ENCODE measurements around the gene PRR16.

PRR16 gene

DNA sequence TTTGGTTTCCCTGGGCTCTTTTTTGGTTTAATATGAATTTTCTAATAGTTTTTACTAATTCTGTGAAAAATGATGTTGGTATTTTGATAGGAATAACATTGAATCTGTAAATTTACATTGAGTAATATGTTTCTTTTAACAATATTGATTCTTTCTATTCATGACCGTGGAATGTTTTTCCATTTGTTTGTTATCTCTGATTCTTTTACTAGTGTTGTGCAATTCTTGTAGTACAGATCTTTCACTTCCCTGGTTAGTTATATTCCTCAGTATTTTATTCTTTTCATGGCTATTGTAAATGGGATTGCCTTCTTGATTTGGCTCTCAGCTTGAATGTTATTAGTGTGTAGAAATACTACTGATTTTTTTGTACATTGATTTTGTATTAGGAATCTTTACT lies 137.9 kb downstream of the PRR16 start:
- no peak for DNase-seq (ENCODE audit: low spot score)
- H3K36me3 Mint-ChIP-seq (ENCODE audit: low read depth): no peaks in the 10 kb centered on the region
- H3K27me3 Mint-ChIP-seq (ENCODE audit: low read depth): no peaks in the 10 kb centered on the region
- H3K4me1 Mint-ChIP-seq (ENCODE audit: low read depth): no peaks in the 10 kb centered on the region
- H3K4me3 Mint-ChIP-seq: no peak overlapping the region
- H3K9me3 Mint-ChIP-seq: peaks cover 9% of the 10 kb centered on the region
- H3K27ac Mint-ChIP-seq: no peak overlapping the region

- Mint-ChIP-seq H3K36me3 (ENCODE audit: low read depth) (no peaks in the 10 kb centered on the region), H3K27me3 (ENCODE audit: low read depth) (no peaks in the 10 kb centered on the region), H3K4me3 (no peak overlapping the region), H3K4me1 (ENCODE audit: low read depth) (no peaks in the 10 kb centered on the region), H3K27ac (no peak overlapping the region), H3K9me3 (peaks cover 9% of the 10 kb centered on the region)
- no peak for DNase-seq (ENCODE audit: low spot score)
Observed at GRCh38 chr5:120604884-120605283, 140.8 kb downstream of the PRR16 start.

DNA sequence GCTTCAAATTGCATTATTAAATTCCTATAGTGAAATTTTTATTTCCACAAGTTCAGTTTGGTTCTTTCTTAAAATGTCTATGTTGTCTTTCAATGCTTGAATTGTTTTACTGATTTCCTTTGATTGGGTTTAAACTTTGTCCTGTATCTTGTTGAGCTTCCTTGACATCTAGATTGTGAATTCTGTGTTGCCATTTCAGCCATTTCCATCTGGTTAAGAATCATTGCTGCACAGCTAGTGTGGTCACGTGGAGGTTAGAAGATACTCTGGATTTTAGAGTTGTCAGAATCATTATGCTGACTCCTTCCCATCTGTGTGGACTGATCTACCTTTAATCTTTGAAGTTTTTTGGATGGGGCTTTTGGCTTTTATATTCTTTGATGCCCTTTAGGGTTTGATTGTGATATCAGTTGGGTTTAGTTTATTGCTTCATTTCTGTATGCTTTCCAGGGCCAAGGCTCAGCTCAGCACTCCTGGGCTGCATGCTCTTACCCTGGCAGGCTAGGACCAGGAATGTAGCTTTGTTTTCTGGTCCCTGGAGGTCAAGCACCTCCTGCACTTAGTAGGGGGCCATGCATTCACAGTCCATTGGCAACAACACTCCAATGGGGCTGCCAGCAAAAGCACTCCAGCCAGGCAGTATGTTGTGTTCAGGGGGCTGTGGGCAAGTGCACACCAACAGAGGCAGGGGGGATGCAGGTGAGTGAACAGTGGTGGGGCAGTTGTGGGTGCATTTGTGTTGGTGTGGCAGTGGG lies 141.4 kb downstream of the PRR16 start:
- Mint-ChIP-seq H3K4me3 (no peak overlapping the region), H3K27me3 (ENCODE audit: low read depth) (no peaks in the 10 kb centered on the region), H3K4me1 (ENCODE audit: low read depth) (no peaks in the 10 kb centered on the region), H3K27ac (no peak overlapping the region), H3K9me3 (peaks cover 9% of the 10 kb centered on the region), H3K36me3 (ENCODE audit: low read depth) (no peaks in the 10 kb centered on the region)
- DNase-seq (ENCODE audit: low spot score): no peak

GRCh38 chr5:120609570-120609969 lies 145.5 kb downstream of the PRR16 start:
- no peak overlapping the region for H3K27ac Mint-ChIP-seq
- no peaks in the 10 kb centered on the region for H3K27me3 Mint-ChIP-seq (ENCODE audit: low read depth)
- no peaks in the 10 kb centered on the region for H3K36me3 Mint-ChIP-seq (ENCODE audit: low read depth)
- no peaks in the 10 kb centered on the region for H3K4me1 Mint-ChIP-seq (ENCODE audit: low read depth)
- H3K4me3 Mint-ChIP-seq: no peak overlapping the region
- DNase-seq (ENCODE audit: low spot score): no peak
- H3K9me3 Mint-ChIP-seq: no peaks in the 10 kb centered on the region

GRCh38 chr5:120610145-120610544 lies 146.0 kb downstream of the PRR16 start:
- Mint-ChIP-seq H3K27me3 (ENCODE audit: low read depth) (no peaks in the 10 kb centered on the region), H3K4me3 (no peak overlapping the region), H3K9me3 (no peaks in the 10 kb centered on the region), H3K4me1 (ENCODE audit: low read depth) (no peaks in the 10 kb centered on the region), H3K36me3 (ENCODE audit: low read depth) (no peaks in the 10 kb centered on the region), H3K27ac (no peak overlapping the region)
- no peak for DNase-seq (ENCODE audit: low spot score)

GRCh38 chr5:120613729-120614128 lies 149.6 kb downstream of the PRR16 start:
- DNase-seq (ENCODE audit: low spot score): no peak

GRCh38 chr5:120614531-120615180 lies 150.6 kb downstream of the PRR16 start:
- no peaks in the 10 kb centered on the region for H3K27me3 Mint-ChIP-seq (ENCODE audit: low read depth)
- no peak overlapping the region for H3K27ac Mint-ChIP-seq
- no peaks in the 10 kb centered on the region for H3K9me3 Mint-ChIP-seq
- H3K36me3 Mint-ChIP-seq (ENCODE audit: low read depth): no peaks in the 10 kb centered on the region
- DNase-seq (ENCODE audit: low spot score): no peak
- no peak overlapping the region for H3K4me3 Mint-ChIP-seq
- no peaks in the 10 kb centered on the region for H3K4me1 Mint-ChIP-seq (ENCODE audit: low read depth)

More at GRCh38 chr5:120613729-120614128, 149.6 kb downstream of the PRR16 start:
- H3K27me3 Mint-ChIP-seq (ENCODE audit: low read depth): no peaks in the 10 kb centered on the region
- no peak overlapping the region for H3K4me3 Mint-ChIP-seq
- no peaks in the 10 kb centered on the region for H3K4me1 Mint-ChIP-seq (ENCODE audit: low read depth)
- H3K36me3 Mint-ChIP-seq (ENCODE audit: low read depth): no peaks in the 10 kb centered on the region
- no peaks in the 10 kb centered on the region for H3K9me3 Mint-ChIP-seq
- no peak overlapping the region for H3K27ac Mint-ChIP-seq

DNA sequence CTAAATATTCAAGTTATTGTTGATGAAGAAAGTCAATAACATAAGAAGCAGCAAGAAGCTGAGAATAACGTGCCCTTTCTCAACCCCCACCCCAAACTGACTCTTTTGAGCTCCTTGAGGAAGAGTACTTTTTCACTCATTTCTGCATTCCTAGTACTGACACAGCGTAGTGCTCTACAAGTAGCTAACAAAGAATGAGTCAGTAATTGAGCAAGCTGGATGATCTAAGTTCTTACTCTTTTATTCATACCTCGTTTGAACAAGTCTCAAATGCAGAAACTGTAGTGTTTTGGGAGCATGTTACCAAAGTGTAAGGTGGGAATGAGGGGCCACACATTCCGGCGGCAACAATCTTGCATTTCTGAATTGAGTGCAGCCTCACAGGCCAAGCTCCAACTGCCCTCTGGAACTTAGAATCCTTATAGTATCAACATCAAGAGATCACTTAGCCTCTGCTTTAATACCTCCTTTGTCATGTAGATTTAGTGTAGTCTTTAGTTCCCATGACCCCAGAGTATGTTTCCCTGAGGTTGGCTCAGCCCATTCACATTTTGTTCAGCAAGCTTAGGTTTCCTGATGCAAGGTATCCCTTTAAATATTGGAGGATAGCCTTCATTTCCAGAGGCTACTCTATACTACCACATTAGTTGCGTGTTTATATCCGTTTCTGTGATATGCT lies 152.0 kb downstream of the PRR16 start:
- Mint-ChIP-seq H3K4me3 (no peak overlapping the region), H3K27ac (no peak overlapping the region), H3K27me3 (ENCODE audit: low read depth) (no peaks in the 10 kb centered on the region), H3K9me3 (no peaks in the 10 kb centered on the region), H3K36me3 (ENCODE audit: low read depth) (no peaks in the 10 kb centered on the region), H3K4me1 (ENCODE audit: low read depth) (no peaks in the 10 kb centered on the region)
- no peak for DNase-seq (ENCODE audit: low spot score)

- no peak for DNase-seq (ENCODE audit: low spot score)
- Mint-ChIP-seq H3K36me3 (ENCODE audit: low read depth) (no peaks in the 10 kb centered on the region), H3K27me3 (ENCODE audit: low read depth) (no peaks in the 10 kb centered on the region), H3K4me3 (no peak overlapping the region), H3K27ac (no peak overlapping the region), H3K4me1 (ENCODE audit: low read depth) (peaks cover 2% of the 10 kb centered on the region), H3K9me3 (peaks cover 4% of the 10 kb centered on the region)
Observed at GRCh38 chr5:120621339-120621738, 157.2 kb downstream of the PRR16 start.

DNA sequence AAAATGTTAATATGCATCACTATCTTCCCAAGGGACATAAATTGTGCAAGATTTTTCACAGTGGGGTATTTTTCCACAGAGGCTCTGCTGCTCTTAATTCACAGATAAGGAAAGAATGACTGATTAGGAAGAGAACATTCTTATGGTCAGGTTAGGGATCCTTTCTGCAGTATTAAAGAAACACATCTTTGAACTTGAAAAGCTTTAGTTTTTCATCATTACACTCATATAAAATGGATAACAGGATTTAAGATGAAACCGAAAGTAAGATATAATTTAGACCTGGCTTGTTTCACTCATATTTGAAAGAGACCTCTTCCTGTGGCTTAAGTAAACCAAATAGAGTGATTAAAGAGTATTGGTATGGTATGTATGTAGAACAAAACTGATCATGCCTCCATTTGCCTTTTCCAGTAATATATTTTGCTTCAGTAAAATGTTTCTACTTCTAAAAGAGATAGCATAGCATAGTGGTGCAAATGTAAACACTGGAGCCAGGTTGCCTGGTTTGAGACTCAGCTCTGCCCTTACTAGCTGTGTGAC lies 160.0 kb downstream of the PRR16 start:
- H3K36me3 Mint-ChIP-seq (ENCODE audit: low read depth): no peaks in the 10 kb centered on the region
- no peak overlapping the region for H3K4me3 Mint-ChIP-seq
- no peaks in the 10 kb centered on the region for H3K27me3 Mint-ChIP-seq (ENCODE audit: low read depth)
- no peak overlapping the region for H3K27ac Mint-ChIP-seq
- DNase-seq (ENCODE audit: low spot score): no peak
- H3K9me3 Mint-ChIP-seq: peaks cover 4% of the 10 kb centered on the region
- peaks cover 2% of the 10 kb centered on the region for H3K4me1 Mint-ChIP-seq (ENCODE audit: low read depth)

DNA sequence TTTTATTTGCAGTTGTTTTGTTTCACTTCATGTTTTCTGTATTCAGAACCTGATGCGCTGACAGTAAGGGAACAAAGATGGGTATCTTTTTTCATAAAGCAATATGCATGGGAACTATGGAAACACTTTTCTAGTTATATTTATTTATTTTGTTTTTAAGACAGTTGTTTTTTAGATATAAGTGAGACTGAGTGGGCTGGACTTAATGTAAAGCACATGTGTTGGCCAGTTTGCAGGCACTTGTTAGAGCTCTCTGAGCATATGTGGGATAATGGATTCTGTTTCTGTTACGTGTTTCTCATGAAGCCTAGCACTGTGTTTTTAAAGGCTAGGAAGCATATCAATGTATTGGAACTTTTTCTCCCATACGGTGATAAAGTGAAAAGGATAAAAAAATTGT lies 164.1 kb downstream of the PRR16 start:
- Mint-ChIP-seq H3K36me3 (ENCODE audit: low read depth) (no peaks in the 10 kb centered on the region), H3K4me3 (no peak overlapping the region), H3K27me3 (ENCODE audit: low read depth) (no peaks in the 10 kb centered on the region), H3K4me1 (ENCODE audit: low read depth) (peaks cover 2% of the 10 kb centered on the region), H3K9me3 (peaks cover 4% of the 10 kb centered on the region), H3K27ac (no peak overlapping the region)
- DNase-seq (ENCODE audit: low spot score): no peak

DNA sequence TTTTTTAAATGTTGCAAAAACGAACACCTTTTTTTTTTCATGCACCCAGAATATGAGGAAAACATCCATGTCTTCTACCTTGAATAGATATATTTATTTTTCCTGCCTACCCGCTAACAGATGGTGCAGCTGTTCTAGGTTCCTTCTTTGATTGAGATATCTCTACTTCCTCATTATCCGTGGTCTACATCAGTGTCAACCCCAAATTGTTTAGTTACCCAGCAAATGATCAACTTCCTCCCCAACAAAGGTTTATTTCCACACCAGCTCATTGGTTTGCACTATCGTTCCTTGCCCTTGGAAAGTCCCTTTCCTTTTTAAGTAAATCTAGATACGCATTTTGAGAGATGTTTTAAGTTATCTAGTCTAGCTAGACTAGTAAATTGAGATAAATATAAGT lies 166.4 kb downstream of the PRR16 start:
- H3K27me3 Mint-ChIP-seq (ENCODE audit: low read depth): no peaks in the 10 kb centered on the region
- H3K27ac Mint-ChIP-seq: no peak overlapping the region
- H3K9me3 Mint-ChIP-seq: no peaks in the 10 kb centered on the region

DNA sequence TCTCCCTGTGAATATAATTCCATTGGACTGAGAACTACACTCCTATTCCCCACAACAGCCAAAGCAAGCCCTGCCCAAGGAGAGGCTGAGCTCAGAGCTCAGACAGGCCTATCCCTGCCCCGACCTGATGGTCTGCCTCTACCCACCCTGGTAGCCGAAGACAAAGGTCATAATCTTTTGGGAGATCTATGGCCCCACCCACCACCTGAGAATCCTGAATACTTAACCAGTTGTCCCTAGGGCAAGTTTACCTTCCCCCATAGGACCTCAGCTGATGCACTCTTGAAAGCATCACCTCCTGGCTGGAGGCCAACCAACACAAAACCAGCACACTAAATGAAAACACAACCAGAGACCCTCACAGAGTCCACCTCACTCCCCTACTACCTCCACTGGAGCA lies 167.5 kb downstream of the PRR16 start:
- Mint-ChIP-seq H3K4me1 (ENCODE audit: low read depth) (no peaks in the 10 kb centered on the region), H3K27ac (no peak overlapping the region), H3K4me3 (no peak overlapping the region)

More for the DNA sequence above, 166.4 kb downstream of the PRR16 start:
- Mint-ChIP-seq H3K4me1 (ENCODE audit: low read depth) (no peaks in the 10 kb centered on the region), H3K4me3 (no peak overlapping the region), H3K36me3 (ENCODE audit: low read depth) (no peaks in the 10 kb centered on the region)
- DNase-seq (ENCODE audit: low spot score): no peak

GRCh38 chr5:120632430-120632829 lies 168.3 kb downstream of the PRR16 start:
- H3K27me3 Mint-ChIP-seq (ENCODE audit: low read depth): no peaks in the 10 kb centered on the region
- H3K36me3 Mint-ChIP-seq (ENCODE audit: low read depth): no peaks in the 10 kb centered on the region
- H3K4me1 Mint-ChIP-seq (ENCODE audit: low read depth): no peaks in the 10 kb centered on the region
- no peak overlapping the region for H3K4me3 Mint-ChIP-seq
- DNase-seq (ENCODE audit: low spot score): no peak
- no peaks in the 10 kb centered on the region for H3K9me3 Mint-ChIP-seq
- H3K27ac Mint-ChIP-seq: no peak overlapping the region

More for the DNA sequence above, 167.5 kb downstream of the PRR16 start:
- no peaks in the 10 kb centered on the region for H3K9me3 Mint-ChIP-seq
- no peaks in the 10 kb centered on the region for H3K27me3 Mint-ChIP-seq (ENCODE audit: low read depth)
- DNase-seq (ENCODE audit: low spot score): no peak
- H3K36me3 Mint-ChIP-seq (ENCODE audit: low read depth): no peaks in the 10 kb centered on the region

Measured in T-helper 2 cell treated with Interferon-gamma antibody and Interleukin-4, amounts not matched to agents 5 μg/mL and 100 μg/mL, for 36 hours (primary cell).